Lower leg skin (tissue), 3 donors: ENCODE measurements around the gene DIP2C.

Experiments
- CTCF ChIP-seq, 3 donors: fragments of 450-650 bp; IDR thresholded peaks; one replicate each; pipeline ENCODE4 v1.5.1; 2016; ENCODE audit warnings: antibody characterized with exemption in 3 of 3, mild to moderate bottlenecking in 3 of 3, moderate library complexity in 2 of 3
- POLR2A ChIP-seq, 2 donors: fragments of 450-650 bp; IDR thresholded peaks; one replicate each; pipeline ENCODE4 v1.6.1; 2016 to 2017; ENCODE audit warnings: antibody characterized with exemption in 2 of 2, mild to moderate bottlenecking in 1 of 2, moderate library complexity in 1 of 2

- TF ChIP-seq CTCF (IDR thresholded peaks at IDR 0.05), result no peak
- TF ChIP-seq POLR2A (IDR thresholded peaks at IDR 0.05), result no peak
Measured at GRCh38 chr10:482051-482501, 207.4 kb downstream of the DIP2C start.
